ENCODE data around the gene TDRD7.

GRCh38 chr9:97362777-97363545 lies 48.9 kb upstream of the TDRD7 start:
- TF ChIP-seq ZHX1 (CRISPR knock-in tag; IDR thresholded peaks at IDR 0.05; ENCODE audit: low read depth): no peak
- TF ChIP-seq EED (CRISPR knock-in tag; IDR thresholded peaks at IDR 0.05): no peak
- no peak for TF ChIP-seq NR3C1 (CRISPR knock-in tag; IDR thresholded peaks at IDR 0.05)
- no peak for TF ChIP-seq PLSCR1 (CRISPR knock-in tag; IDR thresholded peaks at IDR 0.05; ENCODE audit: borderline replicate concordance)
- TF ChIP-seq EZH2 (conservative IDR thresholded peaks at IDR 0.05; ENCODE audit: low read depth, low read length): no peak
- no peak for TF ChIP-seq PHF20 (CRISPR knock-in tag; IDR thresholded peaks at IDR 0.05)
- TF ChIP-seq ZNF318 (CRISPR knock-in tag; IDR thresholded peaks at IDR 0.05): no peak
- no peak for TF ChIP-seq POLR2A (IDR thresholded peaks at IDR 0.05; ENCODE audit: insufficient read depth in 1 of 2, low read depth in 2 of 2, low read length in 2 of 2)
- no peak for TF ChIP-seq HCFC1 (IDR thresholded peaks at IDR 0.05; ENCODE audit: low read depth, low read length)
- TF ChIP-seq ZXDC (CRISPR knock-in tag; IDR thresholded peaks at IDR 0.05): no peak
- TF ChIP-seq TCF7L2 (IDR thresholded peaks at IDR 0.05; ENCODE audit: low read depth, low read length): no peak
- no peak for TF ChIP-seq CTCF (CRISPR knock-in tag; IDR thresholded peaks at IDR 0.05)

Measured in HepG2 (cell line).